K562 (cell line): ENCODE data around the gene NOP16. TPM values are rescaled to one million over a fixed set of nuclear protein-coding genes. Genes with fewer than 3 reads are reported as not detected.

Source experiments
- ATAC-seq: fragments of 200-7000 bp; cut with Tn5 transposase; 3 replicates; pipeline ENCODE4 v1.9.1; 2020; ENCODE audit warnings: moderate library complexity
- BruUV-seq: library from RNA; stranded (reverse); fragments of 400-500 nt; replicated peaks from 2 replicates; lab custom pipeline; 2021; lab: Mats Ljungman, UMichigan
- CTCF ChIA-PET: fragments of 300-600 bp; formaldehyde crosslinking; extraction: SDS; loops from one replicate; lab custom pipeline; 2021; ENCODE audit warnings: low intra/inter-chr PET ratio; lab: Yijun Ruan, JAX
- POLR2A ChIA-PET: fragments of 300-600, 350-650 bp; sonication (Branson Sonifier 250); formaldehyde crosslinking; extraction: SDS; loops from one replicate; lab custom pipeline; 2021; ENCODE audit warnings: antibody characterized with exemption, inconsistent platforms; lab: Yijun Ruan, JAX
- DNase-seq, 4 experiments: peaks; one replicate each; pipeline versions ENCODE4 v3.0.0 to v3.0.0-alpha.2; 2011 to 2018; ENCODE audit warnings: low spot score in 3 of 4, mixed read lengths in 3 of 4; ENCODE audit errors: extremely low read depth in 1 of 4
- FAIRE-seq: peaks from 2 replicates; lab custom pipeline; 2011; peaks lifted over from hg19 to GRCh38; lab: Jason Lieb, UNC
- H2AFZ ChIP-seq: 2 replicates; pipeline ENCODE4 v1.6.0; 2011; ENCODE audit warnings: low read depth, low read length, control low read depth, inconsistent platforms
- H3K27ac ChIP-seq: fragments of 200-600 bp; 3 replicates; pipeline ENCODE4 v1.8.0; 2011; ENCODE audit warnings: low read depth, mild to moderate bottlenecking, control low read depth, inconsistent platforms, low read length, moderate library complexity, mixed read lengths; ENCODE audit errors: extremely low read depth
- H3K27me3 ChIP-seq, 2 experiments: fragments of 300-600 bp in 1 of 2; 2 replicates in 1 of 2; 3 replicates in 1 of 2; pipeline versions ENCODE4 v1.6.0 to v1.8.0; 2011; ENCODE audit warnings: inconsistent platforms in 2 of 2, low read length in 2 of 2, mild to moderate bottlenecking in 1 of 2, mixed read lengths in 1 of 2, moderate library complexity in 1 of 2; ENCODE audit not compliant: control insufficient read depth in 2 of 2, insufficient read depth in 2 of 2
- H3K36me3 ChIP-seq: fragments of 300-600 bp; 3 replicates; pipeline ENCODE4 v1.8.0; 2011; ENCODE audit warnings: mild to moderate bottlenecking, low read length, inconsistent platforms; ENCODE audit not compliant: control insufficient read depth, insufficient read depth
- H3K4me1 ChIP-seq, 2 experiments: fragments of 200-600 bp in 1 of 2; replicated peaks in 1 of 2; 2 replicates in 1 of 2; 3 replicates in 1 of 2; pipeline versions ENCODE4 v1.5.1 to v1.8.0; 2011; ENCODE audit warnings: inconsistent platforms in 2 of 2, low read length in 2 of 2, mild to moderate bottlenecking in 1 of 2, mixed read lengths in 1 of 2, moderate library complexity in 1 of 2; ENCODE audit not compliant: control insufficient read depth in 2 of 2, insufficient read depth in 2 of 2
- H3K4me2 ChIP-seq: 2 replicates; pipeline ENCODE4 v1.6.1; 2011; ENCODE audit warnings: low read length, control low read depth, inconsistent platforms, mixed read lengths; ENCODE audit not compliant: insufficient read depth
- H3K4me3 ChIP-seq: fragments of 200-600 bp; sonication (generic), shearing (Covaris generic); 2 replicates; pipeline ENCODE4 v1.5.1; 2016; ENCODE audit warnings: control low read depth, inconsistent platforms
- H3K79me2 ChIP-seq: fragments of 200-600 bp; 3 replicates; pipeline ENCODE4 v1.8.0; 2011; ENCODE audit warnings: low read length, inconsistent platforms; ENCODE audit not compliant: control insufficient read depth, insufficient read depth
- H3K9ac ChIP-seq, 2 experiments: 2 replicates each; pipeline versions ENCODE4 v1.6.0 to v1.6.1; 2011; ENCODE audit warnings: low read depth in 2 of 2, low read length in 2 of 2, control low read depth in 1 of 2, inconsistent platforms in 1 of 2, mild to moderate bottlenecking in 1 of 2, mixed read lengths in 1 of 2; ENCODE audit not compliant: insufficient read depth in 1 of 2
- H3K9me1 ChIP-seq: one replicate; pipeline ENCODE4 v1.6.0; 2011; ENCODE audit warnings: inconsistent platforms, mild to moderate bottlenecking, low read length, moderate library complexity; ENCODE audit not compliant: control insufficient read depth, insufficient read depth
- H3K9me3 ChIP-seq: replicated peaks from 2 replicates; pipeline ENCODE4 v1.5.1; 2011; ENCODE audit warnings: low read depth, low read length, inconsistent platforms; ENCODE audit not compliant: control insufficient read depth, insufficient read depth
- H4K20me1 ChIP-seq: replicated peaks from 2 replicates; pipeline ENCODE4 v1.6.1; 2011; ENCODE audit warnings: low read length, inconsistent platforms, mixed read lengths; ENCODE audit not compliant: control insufficient read depth, insufficient read depth
- ILK ChIP-seq: fragments of 450-650 bp; IDR thresholded peaks from 2 replicates; pipeline ENCODE4 v1.6.1; 2016; ENCODE audit warnings: missing genetic modification characterization, low read depth, mild to moderate bottlenecking, missing compliant biosample characterization, moderate library complexity, borderline replicate concordance
- SAP30 ChIP-seq: fragments of 200-600 bp; sonication (generic); IDR thresholded peaks from 2 replicates; pipeline ENCODE4 v1.6.1; 2012; ENCODE audit warnings: borderline replicate concordance, low read depth, mild to moderate bottlenecking, moderate library complexity, low read length, control low read depth, inconsistent platforms; ENCODE audit not compliant: insufficient read depth, poor library complexity, severe bottlenecking
- ZNF12 ChIP-seq: sonication (generic); formaldehyde crosslinking; IDR thresholded peaks from 2 replicates; pipeline ENCODE4 v1.4.0; 2020; ENCODE audit warnings: mild to moderate bottlenecking, missing genetic modification reagents
- ZNF311 ChIP-seq: fragments of 250-450 bp; sonication (Bioruptor Pico); IDR thresholded peaks from 2 replicates; pipeline ENCODE4 v1.4.0; 2020; ENCODE audit warnings: mild to moderate bottlenecking, moderate library complexity
- WGBS: fragments of 100-300 bp; shearing (Covaris generic); methylation state at CpG from one replicate; pipeline ENCODE4 v1.1.6; 2016; ENCODE audit warnings: low coverage, mixed read lengths; ENCODE audit not compliant: insufficient coverage; ENCODE audit errors: missing lambda C conversion rate; 5-methylcytosine and 5-hydroxymethylcytosine counted together
- in situ Hi-C: fragments of 300-500 bp; cut with MboI; formaldehyde crosslinking; loops from 4 replicates; pipeline ENCODE4 v1.15.0; 2018; ENCODE audit warnings: inconsistent platforms, mixed read lengths
- intact Hi-C: fragments of 100-400 bp; cut with micrococcal nuclease; formaldehyde crosslinking; loops from 2 replicates; pipeline ENCODE4 v1.14.2; 2022
- polyA plus RNA-seq, 8 experiments: library from polyadenylated mRNA; depleted of rRNA in 4 of 8; stranded (reverse) in 5 of 8; unstranded in 3 of 8; fragments of >200 nt; fragmentation: Nextera tagmentation in 2 of 8; fragmentation: Illumina TruSeq in 1 of 8; extraction: Ambion mirVana in 2 of 8; extraction: Trizol in 1 of 8; gene quantifications; 2 replicates each; pipeline versions ENCODE4 v1.2.1 to v1.2.3, GENCODE V29; 2011 to 2014; ENCODE audit warnings: inconsistent platforms in 1 of 8, missing spikeins in 1 of 8
- total RNA-seq, 7 experiments: library from RNA; depleted of rRNA in 6 of 7; stranded (reverse); fragments of >200 nt in 6 of 7; fragmentation: Illumina TruSeq in 2 of 7; extraction: Trizol in 2 of 7; gene quantifications; 2 replicates each; pipeline versions ENCODE4 v1.2.1 to v1.2.3, GENCODE V29; 2011 to 2021; ENCODE audit warnings: low replicate concordance in 1 of 7

NOP16 gene
- total and polyA plus RNA-seq, 9 of the 15 experiments (the other 6 are each of a cell fraction or from before 2014, with no cell fraction given) = 92.5 to 342 (median 148) TPM

GRCh38 chr5:176400382-176401156 lies 12.2 kb upstream of the NOP16 start:
- peaks cover 3% of the 10 kb centered on the region for H3K9me1 ChIP-seq
- no peak overlapping the region for H3K4me3 ChIP-seq
- intact Hi-C loops = no loop called here
- FAIRE-seq = no peak
- no peak overlapping the region for H2AFZ ChIP-seq
- no peak for ATAC-seq
- no peak for DNase-seq
- H3K27ac ChIP-seq = no peak overlapping the region
- no peak overlapping the region for H3K4me2 ChIP-seq
- H3K27me3 ChIP-seq = no peaks in the 10 kb centered on the region
- peaks cover 18% of the 10 kb centered on the region; the same call in 2 of the 3 replicates for H3K36me3 ChIP-seq
- POLR2A ChIA-PET = interaction anchor here (0.6 to 0.8 kb wide), 2 partner anchors 11 to 739 kb away, joined by 3 read pairs; no protein-coding TSS in a partner anchor
- H3K79me2 ChIP-seq = no peaks in the 10 kb centered on the region
- WGBS = 85% methylated on average over 17 of the region's 17 CpGs
- no peak for TF ChIP-seq ZNF12 (CRISPR knock-in tag)
- TF ChIP-seq SAP30 = no peak
- no peak for TF ChIP-seq ZNF311
- TF ChIP-seq ILK (tag) = no peak
- TF ChIP-seq, all 486 proteins: peak for 0
- in situ Hi-C loops = no loop called here
- Histone ChIP-seq H3K4me1 (peaks cover 12 to 32% of the 10 kb centered on the region in 2 experiments; a peak in 4 of 5 replicates), H4K20me1 (no peaks in the 10 kb centered on the region), H3K9me3 (no peaks in the 10 kb centered on the region), H3K9ac (peak overlapping the region in 1 of 2 experiments; percentile 85; a peak in 2 of 4 replicates)
- CTCF ChIA-PET = no interaction called here
- no TSS peak for BruUV-seq
